Neural progenitor cell (in vitro differentiated cells): Measurements from ENCODE around the gene DVL3. TPM values are rescaled to one million over a fixed set of nuclear protein-coding genes. Genes with fewer than 3 reads are reported as not detected.

ENCODE experiments used
- DNase-seq: peaks from one replicate; pipeline ENCODE4 v3.0.0-alpha.2; 2016; ENCODE audit warnings: low spot score
- H2AFZ ChIP-seq: fragments of 200-600 bp; sonication (generic); replicated peaks from 2 replicates; pipeline ENCODE4 v1.6.1; 2016; ENCODE audit warnings: antibody characterized with exemption
- H3F3A ChIP-seq: fragments of 200-600 bp; sonication (generic); 2 replicates; pipeline ENCODE4 v1.6.1; 2016; ENCODE audit warnings: antibody characterized with exemption, low read depth
- H3K27ac ChIP-seq: fragments of 200-600 bp; sonication (generic); 2 replicates; pipeline ENCODE4 v1.5.1; 2016; ENCODE audit warnings: mild to moderate bottlenecking
- H3K27me3 ChIP-seq: fragments of 200-600 bp; sonication (generic); 2 replicates; pipeline ENCODE4 v1.6.1; 2016; ENCODE audit warnings: mild to moderate bottlenecking, moderate library complexity
- H3K36me3 ChIP-seq: fragments of 200-600 bp; sonication (generic); 2 replicates; pipeline ENCODE4 v1.5.1; 2016
- H3K4me1 ChIP-seq: fragments of 200-600 bp; sonication (generic); 2 replicates; pipeline ENCODE4 v1.6.1; 2016; ENCODE audit warnings: mixed run types
- H3K4me2 ChIP-seq: fragments of 200-600 bp; sonication (generic); 2 replicates; pipeline ENCODE4 v1.6.1; 2016
- H3K4me3 ChIP-seq: fragments of 200-600 bp; sonication (generic); 2 replicates; pipeline ENCODE4 v1.5.1; 2016
- H3K79me2 ChIP-seq: fragments of 200-600 bp; sonication (generic); 2 replicates; pipeline ENCODE4 v1.6.1; 2016; ENCODE audit warnings: low read depth
- H3K9ac ChIP-seq: fragments of 200-600 bp; sonication (generic); 2 replicates; pipeline ENCODE4 v1.6.1; 2016
- H3K9me3 ChIP-seq: fragments of 200-600 bp; sonication (generic); 2 replicates; pipeline ENCODE4 v1.5.1; 2016; ENCODE audit warnings: low read depth
- H4K20me1 ChIP-seq: fragments of 200-600 bp; sonication (generic); 2 replicates; pipeline ENCODE4 v1.6.1; 2016; ENCODE audit warnings: low read depth
- H3K27ac Mint-ChIP-seq: 3 replicates; pipeline ENCODE4 v1.8.0; 2021; ENCODE audit warnings: mixed read lengths
- H3K27me3 Mint-ChIP-seq: 2 replicates; pipeline ENCODE4 v1.8.0; 2022; ENCODE audit warnings: low read depth, mild to moderate bottlenecking, inconsistent platforms, moderate library complexity, mixed read lengths; ENCODE audit not compliant: insufficient read depth
- H3K36me3 Mint-ChIP-seq: 3 replicates; pipeline ENCODE4 v1.8.0; 2021; ENCODE audit warnings: mixed read lengths
- H3K4me1 Mint-ChIP-seq: 3 replicates; pipeline ENCODE4 v1.8.0; 2021; ENCODE audit warnings: mixed read lengths
- H3K4me3 Mint-ChIP-seq: 3 replicates; pipeline ENCODE4 v1.8.0; 2021; ENCODE audit warnings: mild to moderate bottlenecking, moderate library complexity, mixed read lengths
- H3K9me3 Mint-ChIP-seq: 3 replicates; pipeline ENCODE4 v1.8.0; 2020; ENCODE audit warnings: mixed read lengths
- EZH2 ChIP-seq: fragments of 200-600 bp; sonication (generic); IDR thresholded peaks from 2 replicates; pipeline ENCODE4 v1.6.1; 2017; ENCODE audit warnings: antibody characterized with exemption, mild to moderate bottlenecking, moderate library complexity
- EZH2phosphoT487 ChIP-seq: fragments of 200-600 bp; sonication (generic); IDR thresholded peaks from 2 replicates; pipeline ENCODE4 v1.6.1; 2017; ENCODE audit warnings: antibody characterized with exemption
- total RNA-seq: library from RNA; depleted of rRNA; stranded (reverse); fragments of >200 nt; gene quantifications from 2 replicates; pipeline ENCODE4 v1.2.3, GENCODE V29; 2015; ENCODE audit warnings: low replicate concordance
- TF ChIP-seq, protein P1 (sequence below): fragments of 200-600 bp; sonication (generic); IDR thresholded peaks from 2 replicates; pipeline ENCODE4 v1.5.1; 2017; ENCODE audit warnings: antibody characterized with exemption, mild to moderate bottlenecking

The DVL3 gene
- total RNA-seq, 1 donor from 2014 or later: 29.8 TPM

DNA sequence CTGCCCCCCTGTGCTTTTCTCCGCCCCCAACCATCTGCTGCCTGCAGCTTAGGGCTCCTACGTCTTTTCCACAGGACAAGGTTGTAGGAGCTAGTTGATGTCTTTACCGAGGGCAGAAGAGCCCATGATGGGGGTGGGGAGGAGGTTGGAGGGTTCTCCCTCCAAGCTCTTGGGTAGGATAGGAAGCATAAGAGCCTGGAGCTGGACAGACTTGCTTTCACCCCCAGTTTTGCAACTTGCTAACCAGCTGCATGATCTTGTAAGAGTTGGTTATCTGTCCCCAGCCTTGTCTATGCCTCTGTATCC, 31.7 kb downstream of the DVL3 start:
- peaks cover 27% of the 10 kb centered on the region for H3K4me1 Mint-ChIP-seq
- peak overlapping the region; percentile 69 for H3K4me3 ChIP-seq
- peak overlapping the region; percentile 98 for H3K4me3 Mint-ChIP-seq
- H2AFZ ChIP-seq: no peak overlapping the region
- peak overlapping the region; percentile 87 for H3K9ac ChIP-seq
- H4K20me1 ChIP-seq: peaks cover 10% of the 10 kb centered on the region
- peak overlapping the region; percentile 84 for H3K4me2 ChIP-seq
- peaks cover 26% of the 10 kb centered on the region for H3K79me2 ChIP-seq
- peaks cover 3% of the 10 kb centered on the region for H3K27me3 Mint-ChIP-seq
- H3K36me3 Mint-ChIP-seq: peaks cover 28% of the 10 kb centered on the region
- H3K9me3 Mint-ChIP-seq: no peaks in the 10 kb centered on the region
- H3K27ac Mint-ChIP-seq: no peak overlapping the region
- DNase-seq: no peak
- H3K27ac ChIP-seq: no peak overlapping the region
- no peaks in the 10 kb centered on the region for H3K36me3 ChIP-seq
- H3K9me3 ChIP-seq: no peaks in the 10 kb centered on the region
- peaks cover 20% of the 10 kb centered on the region for H3F3A ChIP-seq
- no peak for TF ChIP-seq EZH2phosphoT487
- no peak for TF ChIP-seq EZH2
- TF ChIP-seq, protein P1, sequence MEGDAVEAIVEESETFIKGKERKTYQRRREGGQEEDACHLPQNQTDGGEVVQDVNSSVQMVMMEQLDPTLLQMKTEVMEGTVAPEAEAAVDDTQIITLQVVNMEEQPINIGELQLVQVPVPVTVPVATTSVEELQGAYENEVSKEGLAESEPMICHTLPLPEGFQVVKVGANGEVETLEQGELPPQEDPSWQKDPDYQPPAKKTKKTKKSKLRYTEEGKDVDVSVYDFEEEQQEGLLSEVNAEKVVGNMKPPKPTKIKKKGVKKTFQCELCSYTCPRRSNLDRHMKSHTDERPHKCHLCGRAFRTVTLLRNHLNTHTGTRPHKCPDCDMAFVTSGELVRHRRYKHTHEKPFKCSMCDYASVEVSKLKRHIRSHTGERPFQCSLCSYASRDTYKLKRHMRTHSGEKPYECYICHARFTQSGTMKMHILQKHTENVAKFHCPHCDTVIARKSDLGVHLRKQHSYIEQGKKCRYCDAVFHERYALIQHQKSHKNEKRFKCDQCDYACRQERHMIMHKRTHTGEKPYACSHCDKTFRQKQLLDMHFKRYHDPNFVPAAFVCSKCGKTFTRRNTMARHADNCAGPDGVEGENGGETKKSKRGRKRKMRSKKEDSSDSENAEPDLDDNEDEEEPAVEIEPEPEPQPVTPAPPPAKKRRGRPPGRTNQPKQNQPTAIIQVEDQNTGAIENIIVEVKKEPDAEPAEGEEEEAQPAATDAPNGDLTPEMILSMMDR: no peak
- H3K4me1 ChIP-seq: peaks cover 14% of the 10 kb centered on the region
- H3K27me3 ChIP-seq: no peaks in the 10 kb centered on the region

DNA sequence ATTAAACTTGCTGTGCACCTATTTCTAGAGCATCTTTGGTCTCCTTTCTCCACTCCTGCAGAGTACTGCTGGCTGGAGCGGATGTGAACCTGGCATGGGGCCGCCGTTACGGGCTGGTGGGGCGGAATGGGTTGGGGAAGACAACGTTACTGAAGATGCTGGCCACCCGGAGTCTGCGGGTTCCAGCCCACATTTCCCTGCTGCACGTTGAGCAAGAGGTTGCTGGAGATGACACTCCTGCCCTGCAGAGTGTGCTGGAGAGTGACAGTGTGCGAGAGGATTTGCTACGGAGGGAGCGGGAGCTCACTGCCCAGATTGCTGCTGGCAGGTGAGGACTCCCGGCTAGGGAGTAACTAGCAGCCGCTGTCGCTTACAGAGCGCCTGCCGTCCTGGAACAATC, 32.9 kb downstream of the DVL3 start:
- H4K20me1 ChIP-seq: peaks cover 10% of the 10 kb centered on the region
- peaks cover 14% of the 10 kb centered on the region for H3K4me1 ChIP-seq
- H3K4me2 ChIP-seq: no peak overlapping the region
- H3K9me3 Mint-ChIP-seq: no peaks in the 10 kb centered on the region
- peaks cover 26% of the 10 kb centered on the region for H3K36me3 Mint-ChIP-seq
- peaks cover 27% of the 10 kb centered on the region for H3K4me1 Mint-ChIP-seq
- H3K79me2 ChIP-seq: peaks cover 26% of the 10 kb centered on the region
- no peak for DNase-seq
- H3K27me3 ChIP-seq: no peaks in the 10 kb centered on the region
- H3K4me3 ChIP-seq: no peak overlapping the region
- H3K9me3 ChIP-seq: no peaks in the 10 kb centered on the region
- no peak overlapping the region for H3K27ac ChIP-seq
- no peak for TF ChIP-seq EZH2phosphoT487
- TF ChIP-seq EZH2: no peak
- TF ChIP-seq, protein P1: no peak
- no peak overlapping the region for H2AFZ ChIP-seq
- no peaks in the 10 kb centered on the region for H3K36me3 ChIP-seq
- no peak overlapping the region for H3K9ac ChIP-seq
- peak overlapping the region; percentile 98 for H3K4me3 Mint-ChIP-seq
- no peak overlapping the region for H3K27ac Mint-ChIP-seq
- H3F3A ChIP-seq: peaks cover 20% of the 10 kb centered on the region
- peaks cover 5% of the 10 kb centered on the region for H3K27me3 Mint-ChIP-seq

DNA sequence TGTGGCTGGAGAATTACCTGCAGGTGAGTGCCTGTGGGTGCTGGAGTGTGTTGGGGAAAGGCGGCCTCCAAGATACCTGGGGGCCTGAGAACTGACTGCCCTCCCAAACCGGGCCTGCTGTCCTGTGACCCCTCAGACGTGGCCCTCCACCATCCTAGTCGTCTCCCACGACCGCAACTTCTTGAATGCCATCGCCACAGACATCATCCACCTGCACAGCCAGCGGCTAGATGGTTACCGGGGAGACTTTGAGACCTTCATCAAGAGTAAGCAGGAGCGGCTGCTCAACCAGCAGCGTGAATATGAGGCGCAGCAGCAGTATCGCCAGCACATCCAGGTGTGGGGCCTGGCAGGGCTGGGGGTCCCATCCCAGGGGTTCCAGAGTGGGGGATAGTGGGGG, 34.2 kb downstream of the DVL3 start:
- peaks cover 14% of the 10 kb centered on the region for H3K4me1 ChIP-seq
- H3K4me3 Mint-ChIP-seq: no peak overlapping the region
- no peak overlapping the region for H3K4me3 ChIP-seq
- H3K27ac ChIP-seq: no peak overlapping the region
- peaks cover 26% of the 10 kb centered on the region for H3K79me2 ChIP-seq
- H3K36me3 Mint-ChIP-seq: peaks cover 25% of the 10 kb centered on the region
- H4K20me1 ChIP-seq: peaks cover 10% of the 10 kb centered on the region
- DNase-seq: no peak
- no peaks in the 10 kb centered on the region for H3K27me3 ChIP-seq
- H3K9ac ChIP-seq: no peak overlapping the region
- H3K4me1 Mint-ChIP-seq: peaks cover 22% of the 10 kb centered on the region
- no peak overlapping the region for H3K27ac Mint-ChIP-seq
- peaks cover 12% of the 10 kb centered on the region for H3F3A ChIP-seq
- no peak overlapping the region for H3K4me2 ChIP-seq
- H2AFZ ChIP-seq: no peak overlapping the region
- no peaks in the 10 kb centered on the region for H3K36me3 ChIP-seq
- H3K9me3 Mint-ChIP-seq: no peaks in the 10 kb centered on the region
- H3K9me3 ChIP-seq: no peaks in the 10 kb centered on the region
- peaks cover 8% of the 10 kb centered on the region for H3K27me3 Mint-ChIP-seq
- TF ChIP-seq EZH2phosphoT487 (no peak), EZH2 (no peak)
- TF ChIP-seq, protein P1: no peak

DNA sequence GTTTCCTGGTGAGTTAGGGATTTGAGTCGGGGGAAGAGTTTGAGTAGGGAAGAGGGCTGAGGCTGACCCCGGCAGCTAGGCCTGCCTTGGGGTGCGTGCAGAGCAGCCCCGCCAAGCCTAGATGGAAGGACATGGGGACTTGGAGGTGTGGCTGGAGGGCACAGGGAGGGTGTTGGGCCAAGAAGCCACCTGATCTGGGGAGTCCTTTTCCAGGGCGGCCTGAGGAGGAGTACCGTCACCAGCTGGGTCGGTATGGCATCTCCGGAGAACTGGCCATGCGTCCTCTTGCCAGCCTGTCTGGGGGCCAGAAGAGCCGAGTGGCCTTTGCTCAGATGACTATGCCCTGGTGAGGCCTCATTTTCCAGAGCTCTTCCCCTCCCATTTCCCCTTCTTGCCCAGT, 37.7 kb downstream of the DVL3 start:
- Histone ChIP-seq H4K20me1 (no peaks in the 10 kb centered on the region), H3K79me2 (peaks cover 8% of the 10 kb centered on the region), H3F3A (no peaks in the 10 kb centered on the region), H3K9ac (no peak overlapping the region), H3K36me3 (no peaks in the 10 kb centered on the region), H3K27me3 (no peaks in the 10 kb centered on the region), H3K4me2 (no peak overlapping the region), H3K4me1 (no peaks in the 10 kb centered on the region), H3K27ac (no peak overlapping the region), H3K4me3 (no peak overlapping the region), H3K9me3 (no peaks in the 10 kb centered on the region), H2AFZ (no peak overlapping the region)
- Mint-ChIP-seq H3K4me1 (peaks cover under 1% of the 10 kb centered on the region), H3K27me3 (peaks cover 9% of the 10 kb centered on the region), H3K36me3 (peaks cover 23% of the 10 kb centered on the region), H3K4me3 (no peak overlapping the region), H3K9me3 (no peaks in the 10 kb centered on the region), H3K27ac (no peak overlapping the region)
- TF ChIP-seq EZH2: no peak
- TF ChIP-seq, protein P1: no peak
- TF ChIP-seq EZH2phosphoT487: no peak
- no peak for DNase-seq
